ENCODE results near the gene BRMS1.

DNA sequence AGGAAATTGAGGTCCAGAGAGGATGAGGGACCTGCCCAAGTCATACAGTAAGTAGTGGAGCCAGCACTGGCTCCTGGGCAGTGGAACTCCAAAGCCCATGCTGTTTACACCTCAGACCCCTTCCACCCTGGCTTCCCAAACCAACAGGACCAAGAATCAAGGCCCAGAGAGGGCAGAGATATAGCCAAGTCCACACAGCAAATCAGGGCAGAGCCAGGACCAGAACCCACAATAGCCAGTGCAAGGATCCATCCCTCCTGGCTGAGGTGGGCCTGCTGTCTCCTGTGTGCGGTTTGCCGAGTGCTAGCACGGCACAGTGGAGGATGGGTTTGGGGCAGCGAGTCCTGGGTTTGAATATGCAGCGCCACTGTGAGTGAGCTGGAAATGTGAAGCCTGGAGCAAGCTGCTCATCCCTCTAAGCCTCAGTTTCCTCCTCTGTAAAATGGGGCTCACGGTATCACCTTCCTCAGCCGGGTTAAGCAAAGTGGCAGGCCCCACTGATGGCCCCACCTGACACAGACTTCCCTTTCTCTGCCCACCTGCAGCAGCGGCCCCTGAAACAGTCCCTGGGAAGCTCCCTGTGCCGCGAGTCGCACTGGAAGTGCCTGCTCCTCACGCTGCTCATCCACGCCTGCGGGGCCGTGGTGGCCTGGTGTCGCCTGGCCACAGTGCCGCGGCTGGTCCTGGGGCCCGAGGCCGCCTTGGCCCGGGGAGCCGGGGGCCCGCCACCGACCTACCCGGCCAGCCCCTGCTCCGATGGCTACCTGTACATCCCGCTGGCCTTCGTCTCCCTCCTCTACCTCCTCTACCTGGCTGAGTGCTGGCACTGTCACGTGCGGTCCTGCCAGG is 50.9 kb downstream of the BRMS1 start:
- no peak for TF ChIP-seq EZH2 (IDR thresholded peaks at IDR 0.05; ENCODE audit: borderline replicate concordance)
- TF ChIP-seq, protein P1, sequence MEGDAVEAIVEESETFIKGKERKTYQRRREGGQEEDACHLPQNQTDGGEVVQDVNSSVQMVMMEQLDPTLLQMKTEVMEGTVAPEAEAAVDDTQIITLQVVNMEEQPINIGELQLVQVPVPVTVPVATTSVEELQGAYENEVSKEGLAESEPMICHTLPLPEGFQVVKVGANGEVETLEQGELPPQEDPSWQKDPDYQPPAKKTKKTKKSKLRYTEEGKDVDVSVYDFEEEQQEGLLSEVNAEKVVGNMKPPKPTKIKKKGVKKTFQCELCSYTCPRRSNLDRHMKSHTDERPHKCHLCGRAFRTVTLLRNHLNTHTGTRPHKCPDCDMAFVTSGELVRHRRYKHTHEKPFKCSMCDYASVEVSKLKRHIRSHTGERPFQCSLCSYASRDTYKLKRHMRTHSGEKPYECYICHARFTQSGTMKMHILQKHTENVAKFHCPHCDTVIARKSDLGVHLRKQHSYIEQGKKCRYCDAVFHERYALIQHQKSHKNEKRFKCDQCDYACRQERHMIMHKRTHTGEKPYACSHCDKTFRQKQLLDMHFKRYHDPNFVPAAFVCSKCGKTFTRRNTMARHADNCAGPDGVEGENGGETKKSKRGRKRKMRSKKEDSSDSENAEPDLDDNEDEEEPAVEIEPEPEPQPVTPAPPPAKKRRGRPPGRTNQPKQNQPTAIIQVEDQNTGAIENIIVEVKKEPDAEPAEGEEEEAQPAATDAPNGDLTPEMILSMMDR (IDR thresholded peaks at IDR 0.05; ENCODE audit: poor library complexity), result no peak
